NB4 (cell line): Measurements from ENCODE around the gene MICA.

Experiments
- POLR2A ChIP-seq: IDR thresholded peaks from 2 replicates; pipeline ENCODE4 v1.6.1; 2011; ENCODE audit warnings: mild to moderate bottlenecking; ENCODE audit not compliant: insufficient read length; ENCODE audit errors: extremely low read depth
- TF ChIP-seq, protein P1 (sequence below): IDR thresholded peaks from one replicate; pipeline ENCODE4 v1.5.1; 2012; ENCODE audit warnings: low read depth, low read length

GRCh38 chr6:31452859-31453258, 49.5 kb downstream of the MICA start:
- TF ChIP-seq, protein P1, sequence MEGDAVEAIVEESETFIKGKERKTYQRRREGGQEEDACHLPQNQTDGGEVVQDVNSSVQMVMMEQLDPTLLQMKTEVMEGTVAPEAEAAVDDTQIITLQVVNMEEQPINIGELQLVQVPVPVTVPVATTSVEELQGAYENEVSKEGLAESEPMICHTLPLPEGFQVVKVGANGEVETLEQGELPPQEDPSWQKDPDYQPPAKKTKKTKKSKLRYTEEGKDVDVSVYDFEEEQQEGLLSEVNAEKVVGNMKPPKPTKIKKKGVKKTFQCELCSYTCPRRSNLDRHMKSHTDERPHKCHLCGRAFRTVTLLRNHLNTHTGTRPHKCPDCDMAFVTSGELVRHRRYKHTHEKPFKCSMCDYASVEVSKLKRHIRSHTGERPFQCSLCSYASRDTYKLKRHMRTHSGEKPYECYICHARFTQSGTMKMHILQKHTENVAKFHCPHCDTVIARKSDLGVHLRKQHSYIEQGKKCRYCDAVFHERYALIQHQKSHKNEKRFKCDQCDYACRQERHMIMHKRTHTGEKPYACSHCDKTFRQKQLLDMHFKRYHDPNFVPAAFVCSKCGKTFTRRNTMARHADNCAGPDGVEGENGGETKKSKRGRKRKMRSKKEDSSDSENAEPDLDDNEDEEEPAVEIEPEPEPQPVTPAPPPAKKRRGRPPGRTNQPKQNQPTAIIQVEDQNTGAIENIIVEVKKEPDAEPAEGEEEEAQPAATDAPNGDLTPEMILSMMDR, result no peak
- TF ChIP-seq POLR2A, result no peak
